Suprapubic skin (tissue), 4 donors: ENCODE results near the gene PLK5. TPM values are rescaled to one million over a fixed set of nuclear protein-coding genes. Genes with fewer than 3 reads are reported as not detected.

Experiments
- DNase-seq, 2 donors: peaks; one replicate each; pipeline ENCODE4 v3.0.0-alpha.2; 2019; ENCODE audit warnings: low spot score in 2 of 2
- H3K27ac ChIP-seq: fragments of 200-600 bp; sonication (generic); one replicate; pipeline ENCODE4 v1.5.1; 2019
- H3K27me3 ChIP-seq: fragments of 200-600 bp; sonication (generic); one replicate; pipeline ENCODE4 v1.5.1; 2019
- H3K36me3 ChIP-seq: fragments of 200-600 bp; sonication (generic); one replicate; pipeline ENCODE4 v1.5.1; 2019
- H3K4me1 ChIP-seq: fragments of 200-600 bp; sonication (generic); one replicate; pipeline ENCODE4 v1.5.1; 2019
- H3K4me3 ChIP-seq: fragments of 200-600 bp; sonication (generic); one replicate; pipeline ENCODE4 v1.5.1; 2019; ENCODE audit warnings: mild to moderate bottlenecking
- H3K9me3 ChIP-seq: fragments of 200-600 bp; sonication (generic); one replicate; pipeline ENCODE4 v1.5.1; 2019
- EP300 ChIP-seq: sonication (generic); formaldehyde crosslinking; IDR thresholded peaks from one replicate; pipeline ENCODE4 v1.6.1; 2017; ENCODE audit warnings: antibody characterized with exemption
- POLR2A ChIP-seq, 2 donors: fragments of 450-650 bp; IDR thresholded peaks; one replicate each; pipeline ENCODE4 v1.6.1; 2017; ENCODE audit warnings: antibody characterized with exemption in 2 of 2, mild to moderate bottlenecking in 2 of 2, moderate library complexity in 2 of 2
- POLR2AphosphoS5 ChIP-seq, 3 donors: sonication (generic); formaldehyde crosslinking; IDR thresholded peaks; one replicate each; pipeline ENCODE4 v1.6.1; 2017; ENCODE audit warnings: antibody characterized with exemption in 3 of 3
- WGBS: methylation state at CpG from one replicate; pipeline ENCODE4 v1.1.5; 2018; 5-methylcytosine and 5-hydroxymethylcytosine counted together
- total RNA-seq, 4 donors: library from RNA; depleted of rRNA; stranded (reverse); fragments of >200 nt; gene quantifications; one replicate each; pipeline ENCODE4 v1.1.0, GENCODE V29; 2016
- TF ChIP-seq, protein P1 (sequence below), 2 donors: fragments of 200-600 bp in 1 of 2; fragments of 450-650 bp in 1 of 2; sonication (generic) in 1 of 2; IDR thresholded peaks; one replicate each; pipeline ENCODE4 v1.5.1; 2016 to 2019; ENCODE audit warnings: antibody characterized with exemption in 2 of 2, mild to moderate bottlenecking in 1 of 2, moderate library complexity in 1 of 2

PLK5 gene
- total RNA-seq, 4 donors from 2014 or later = 0.23 to 1.2 TPM; not detected in 2

DNA sequence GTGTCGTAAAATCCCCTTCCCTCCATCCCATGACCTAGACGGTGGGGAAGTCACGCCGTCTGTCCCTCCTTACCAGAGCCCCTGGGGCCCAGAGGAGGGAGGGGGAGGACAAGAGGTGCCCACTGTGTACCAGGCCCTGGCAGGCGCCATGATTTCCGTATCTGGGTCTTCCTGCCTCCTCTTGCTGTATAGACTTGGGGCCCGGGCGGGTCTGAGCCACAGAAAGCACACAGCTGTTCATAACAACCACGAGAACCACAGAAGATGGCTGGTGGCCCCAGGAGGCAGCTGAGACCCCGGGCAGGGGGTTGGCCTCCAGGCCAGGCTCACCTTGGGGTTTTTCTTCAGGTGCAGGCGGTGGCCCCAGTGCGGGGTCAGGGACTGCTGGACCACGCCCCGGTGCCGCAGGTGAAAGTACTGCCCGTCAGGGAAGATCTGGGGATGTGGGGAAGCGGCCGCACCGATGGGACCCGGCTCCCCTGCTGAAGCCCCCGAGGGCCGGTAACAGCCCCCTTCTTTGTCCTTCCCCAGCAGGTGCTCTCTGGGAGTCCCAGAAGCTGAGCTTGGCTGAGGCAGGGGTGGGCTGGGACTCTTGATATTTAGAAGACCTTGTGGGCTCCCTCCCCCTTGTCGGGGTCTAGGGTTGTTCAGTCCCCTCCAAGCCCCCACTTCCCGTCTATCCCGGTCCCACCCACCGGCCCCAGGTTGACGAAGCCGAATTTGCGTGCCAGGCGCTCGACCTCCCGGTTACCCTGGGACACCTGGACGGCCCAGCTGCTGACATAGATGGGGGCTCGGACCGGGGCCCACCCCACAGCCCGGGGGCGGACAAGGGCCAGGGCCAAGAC is 34.2 kb upstream of the PLK5 start:
- Histone ChIP-seq H3K36me3 (no peaks in the 10 kb centered on the region), H3K4me1 (peaks cover 21% of the 10 kb centered on the region), H3K4me3 (peak overlapping the region; percentile 59), H3K9me3 (no peaks in the 10 kb centered on the region), H3K27me3 (no peaks in the 10 kb centered on the region), H3K27ac (no peak overlapping the region)
- DNase-seq = no peak
- TF ChIP-seq POLR2AphosphoS5 (IDR thresholded peaks at IDR 0.05) (no peak), EP300 (no peak), POLR2A (IDR thresholded peaks at IDR 0.05) (no peak)
- TF ChIP-seq, protein P1, sequence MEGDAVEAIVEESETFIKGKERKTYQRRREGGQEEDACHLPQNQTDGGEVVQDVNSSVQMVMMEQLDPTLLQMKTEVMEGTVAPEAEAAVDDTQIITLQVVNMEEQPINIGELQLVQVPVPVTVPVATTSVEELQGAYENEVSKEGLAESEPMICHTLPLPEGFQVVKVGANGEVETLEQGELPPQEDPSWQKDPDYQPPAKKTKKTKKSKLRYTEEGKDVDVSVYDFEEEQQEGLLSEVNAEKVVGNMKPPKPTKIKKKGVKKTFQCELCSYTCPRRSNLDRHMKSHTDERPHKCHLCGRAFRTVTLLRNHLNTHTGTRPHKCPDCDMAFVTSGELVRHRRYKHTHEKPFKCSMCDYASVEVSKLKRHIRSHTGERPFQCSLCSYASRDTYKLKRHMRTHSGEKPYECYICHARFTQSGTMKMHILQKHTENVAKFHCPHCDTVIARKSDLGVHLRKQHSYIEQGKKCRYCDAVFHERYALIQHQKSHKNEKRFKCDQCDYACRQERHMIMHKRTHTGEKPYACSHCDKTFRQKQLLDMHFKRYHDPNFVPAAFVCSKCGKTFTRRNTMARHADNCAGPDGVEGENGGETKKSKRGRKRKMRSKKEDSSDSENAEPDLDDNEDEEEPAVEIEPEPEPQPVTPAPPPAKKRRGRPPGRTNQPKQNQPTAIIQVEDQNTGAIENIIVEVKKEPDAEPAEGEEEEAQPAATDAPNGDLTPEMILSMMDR (IDR thresholded peaks at IDR 0.05) = no peak
- 48% methylated on average over 15 of the region's 37 CpGs for WGBS

DNA sequence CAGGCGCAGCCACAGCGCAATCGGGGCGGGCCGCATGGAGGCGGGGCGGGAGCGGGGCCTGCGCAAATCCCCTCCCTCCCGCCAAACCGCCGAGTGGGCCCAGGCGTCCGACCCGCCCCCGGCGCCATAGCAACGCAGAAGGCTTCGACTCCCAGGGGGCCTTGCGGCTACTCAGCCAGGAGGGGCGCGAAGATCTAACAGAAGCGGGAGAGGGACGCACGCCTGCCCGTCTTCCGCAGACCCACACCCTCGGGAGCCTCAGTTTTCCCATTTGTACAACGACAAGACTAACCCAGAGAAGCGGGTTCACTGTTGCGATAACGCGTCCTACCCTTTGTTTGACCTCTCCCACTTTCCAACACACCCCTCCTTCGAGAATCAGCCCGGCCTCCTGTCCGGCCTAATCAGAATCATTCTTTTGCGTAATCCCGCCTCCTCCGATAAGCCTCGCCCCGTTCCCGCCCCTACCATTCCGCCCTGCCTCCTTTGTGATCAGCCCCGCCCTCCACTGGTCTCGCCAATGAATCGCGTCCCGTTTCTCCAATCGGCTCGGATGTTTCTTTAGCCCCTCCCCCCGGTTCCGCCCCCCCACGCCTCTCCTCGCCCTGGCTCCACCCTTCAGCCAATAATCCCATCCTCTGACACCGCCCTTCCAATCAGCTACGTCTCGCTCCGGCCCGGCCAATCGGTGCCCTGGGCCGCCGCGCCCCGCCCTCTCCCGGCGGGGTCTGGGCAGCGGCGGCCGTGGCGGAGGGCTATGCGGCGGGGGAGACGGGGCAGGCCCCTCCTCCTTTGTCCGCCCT is 33.4 kb upstream of the PLK5 start, which contains the start of gene PCSK4:
PCSK4 (minus strand) TSS at position 40 of the 803 bp plus-strand sequence; CDS start at position 36, 4 bp downstream.
- peak within 1 kb of the TSS; percentile 59 for H3K4me3 ChIP-seq

DNA sequence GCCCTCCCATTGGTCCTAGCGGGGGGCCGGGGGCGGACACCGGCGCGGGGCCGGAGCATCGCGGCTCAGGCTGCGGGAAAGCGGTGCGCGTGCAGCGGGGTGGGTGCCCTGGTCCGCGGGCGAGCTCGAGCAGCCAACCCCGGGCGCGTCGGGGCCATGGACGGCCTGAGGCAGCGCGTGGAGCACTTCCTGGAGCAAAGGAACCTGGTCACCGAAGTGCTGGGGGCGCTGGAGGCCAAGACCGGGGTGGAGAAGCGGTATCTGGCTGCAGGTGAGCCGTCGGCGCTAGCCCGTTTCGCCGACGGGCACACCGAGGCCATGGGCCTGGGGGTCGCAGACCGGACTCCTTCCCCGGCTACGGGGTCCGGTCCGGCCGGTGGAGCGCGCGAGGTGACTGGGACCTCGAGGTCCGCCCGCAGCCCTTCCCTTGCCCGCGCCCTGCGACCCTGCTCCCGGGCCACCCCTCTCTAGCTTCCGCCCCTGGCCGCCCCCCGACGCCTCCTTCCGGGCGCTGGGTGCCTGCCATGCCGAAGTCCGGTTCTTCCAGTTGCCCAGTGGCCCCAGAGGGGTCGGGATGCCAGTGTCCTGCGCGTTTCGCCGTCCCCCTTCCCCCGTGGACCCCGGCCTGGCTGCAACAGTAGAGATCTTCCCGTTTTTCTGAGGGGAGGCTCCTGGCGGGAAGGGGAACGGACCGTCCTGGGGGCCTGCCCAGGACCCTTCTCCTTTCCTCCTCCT is 32.6 kb upstream of the PLK5 start, which contains the start of gene REEP6:
REEP6 (plus strand) TSS at position 68 of the 735 bp plus-strand sequence; CDS start at position 157, 89 bp downstream.
- Histone ChIP-seq H3K27ac (peak within 1 kb of the TSS; percentile 42), H3K4me1 (peaks cover 25% of the 10 kb centered on the region), H3K27me3 (peaks cover 2% of the 10 kb centered on the region), H3K36me3 (no peaks in the 10 kb centered on the region), H3K9me3 (no peaks in the 10 kb centered on the region), H3K4me3 (peak within 1 kb of the TSS; percentile 59)
- TF ChIP-seq, protein P1 (IDR thresholded peaks at IDR 0.05) = no peak
- TF ChIP-seq POLR2AphosphoS5 (IDR thresholded peaks at IDR 0.05) (no peak), POLR2A (IDR thresholded peaks at IDR 0.05) (no peak), EP300 (no peak)
- 17% methylated on average over 15 of the region's 73 CpGs for WGBS
- DNase-seq = no peak

More for the DNA sequence above, 33.4 kb upstream of the PLK5 start, which contains the start of gene PCSK4:
- Histone ChIP-seq H3K27me3 (no peaks in the 10 kb centered on the region), H3K36me3 (no peaks in the 10 kb centered on the region), H3K4me1 (peaks cover 21% of the 10 kb centered on the region), H3K27ac (peak within 1 kb of the TSS; percentile 42), H3K9me3 (no peaks in the 10 kb centered on the region)
- DNase-seq = peak; percentile 100
- TF ChIP-seq EP300 = no peak
- peak in 2 of 3 donors; percentile 55 to 57 for TF ChIP-seq POLR2AphosphoS5 (IDR thresholded peaks at IDR 0.05)
- 2% methylated on average over 35 of the region's 74 CpGs for WGBS

DNA sequence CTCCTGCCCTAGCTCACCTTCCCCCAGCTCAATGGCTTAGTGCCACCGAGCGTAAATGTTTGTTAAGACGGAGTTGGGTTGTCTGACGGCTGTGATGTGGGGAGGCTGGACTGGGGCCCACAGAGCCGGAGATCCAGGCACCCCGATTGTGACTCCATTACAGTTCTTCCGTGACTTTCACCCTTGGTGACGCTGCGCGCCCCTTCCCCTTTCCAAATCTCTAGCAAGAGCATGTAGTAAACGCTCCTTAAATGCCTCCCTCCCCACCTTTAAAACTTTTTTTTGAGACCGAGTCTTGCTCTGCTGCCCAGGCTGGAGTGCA is 32.1 kb upstream of the PLK5 start:
- DNase-seq = peak in 1 of 2 donors; percentile 69
- Histone ChIP-seq H3K27ac (no peak overlapping the region), H3K4me3 (peak overlapping the region; percentile 59), H3K27me3 (peaks cover 5% of the 10 kb centered on the region), H3K36me3 (no peaks in the 10 kb centered on the region), H3K9me3 (no peaks in the 10 kb centered on the region), H3K4me1 (peaks cover 30% of the 10 kb centered on the region)
- TF ChIP-seq, protein P1 (IDR thresholded peaks at IDR 0.05) = no peak
- no peak for TF ChIP-seq POLR2A (IDR thresholded peaks at IDR 0.05)
- TF ChIP-seq EP300 = no peak
- TF ChIP-seq POLR2AphosphoS5 (IDR thresholded peaks at IDR 0.05) = no peak
- 60% methylated on average over 12 of the region's 12 CpGs for WGBS

DNA sequence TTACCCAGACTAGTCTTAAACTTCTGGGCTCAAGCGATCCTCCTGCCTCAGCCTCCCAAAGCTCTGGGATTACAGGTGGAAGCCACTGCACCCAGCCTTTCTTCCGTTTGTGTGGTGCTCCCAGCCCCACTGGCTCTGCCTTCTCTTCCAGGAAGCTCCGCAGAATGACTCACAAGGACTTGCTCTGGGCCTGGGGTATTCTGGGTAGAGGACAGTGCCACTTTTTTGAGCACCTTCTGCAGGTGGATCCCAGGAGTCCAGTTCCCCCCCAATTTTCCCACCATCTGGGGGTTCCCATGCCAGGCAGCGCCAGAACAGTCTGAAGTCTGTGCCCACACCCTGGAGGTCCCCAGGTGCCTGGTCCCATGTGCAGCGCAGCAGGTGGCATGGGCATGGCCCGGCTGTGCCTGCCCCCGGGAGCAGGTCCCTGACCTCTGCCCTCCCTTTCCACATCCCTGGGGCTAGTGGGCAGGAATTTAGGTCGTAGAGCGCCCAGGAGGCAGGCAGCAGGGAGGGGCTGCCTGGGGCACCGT is 31.3 kb upstream of the PLK5 start:
- no peaks in the 10 kb centered on the region for H3K9me3 ChIP-seq
- no peak overlapping the region for H3K4me3 ChIP-seq
- peaks cover 12% of the 10 kb centered on the region for H3K27me3 ChIP-seq
- H3K27ac ChIP-seq = no peak overlapping the region
- no peaks in the 10 kb centered on the region for H3K36me3 ChIP-seq
- WGBS = 78% methylated on average over 9 of the region's 10 CpGs
- TF ChIP-seq EP300 (no peak), POLR2A (IDR thresholded peaks at IDR 0.05) (no peak), POLR2AphosphoS5 (IDR thresholded peaks at IDR 0.05) (no peak)
- TF ChIP-seq, protein P1 (IDR thresholded peaks at IDR 0.05) = no peak
- peak in 1 of 2 donors; percentile 74 for DNase-seq
- peaks cover 33% of the 10 kb centered on the region for H3K4me1 ChIP-seq
